DMS153 (cell line): Measurements from ENCODE around the gene LSM14A.
"Not testable (repeated sequence)": the region's sequence is repeated elsewhere in the genome, so short reads cannot be mapped to it uniquely, and the experiment has no call there.

Source experiments
- DNase-seq: peaks from one replicate; lab custom pipeline; 2025; lab: John Stamatoyannopoulos, UW

The LSM14A gene

GRCh38 chr19:34229721-34230120 lies 57.4 kb downstream of the LSM14A start:
- no peak for DNase-seq

GRCh38 chr19:34230820-34231219 lies 58.5 kb downstream of the LSM14A start:
- no peak for DNase-seq

GRCh38 chr19:34231439-34231838 lies 59.1 kb downstream of the LSM14A start:
- DNase-seq: no peak

- DNase-seq: no peak
Observed at GRCh38 chr19:34232566-34233481, 60.5 kb downstream of the LSM14A start.

- DNase-seq: no peak
Observed at GRCh38 chr19:34235425-34235940, 63.2 kb downstream of the LSM14A start.

- no peak for DNase-seq
Observed at GRCh38 chr19:34236035-34236987, 64.0 kb downstream of the LSM14A start.

GRCh38 chr19:34237283-34237682 lies 65.0 kb downstream of the LSM14A start:
- no peak for DNase-seq

GRCh38 chr19:34237939-34238338 lies 65.6 kb downstream of the LSM14A start:
- DNase-seq: no peak

- DNase-seq: peak; percentile 85
Observed at GRCh38 chr19:34241513-34242337, 69.4 kb downstream of the LSM14A start.

- not testable (repeated sequence) for DNase-seq
Observed at GRCh38 chr19:34243138-34243875, 71.0 kb downstream of the LSM14A start.

GRCh38 chr19:34243876-34244578 lies 71.7 kb downstream of the LSM14A start:
- DNase-seq: no peak

GRCh38 chr19:34244611-34245299 lies 72.5 kb downstream of the LSM14A start:
- DNase-seq: peak; percentile 26

GRCh38 chr19:34246340-34246739 lies 74.0 kb downstream of the LSM14A start:
- DNase-seq: no peak

GRCh38 chr19:34248941-34249340 lies 76.6 kb downstream of the LSM14A start:
- no peak for DNase-seq

GRCh38 chr19:34253167-34253566 lies 80.9 kb downstream of the LSM14A start:
- not testable (repeated sequence) for DNase-seq

- DNase-seq: not testable (repeated sequence)
Observed at GRCh38 chr19:34253681-34254045, 81.4 kb downstream of the LSM14A start.

GRCh38 chr19:34254046-34254697 lies 81.9 kb downstream of the LSM14A start, which contains the start of gene GARRE1:
Gene GARRE1, plus strand, starts transcription at chr19:34254554. Its CDS starts 45,920 bp downstream, at chr19:34300474.
- peak; percentile 42 for DNase-seq

- no peak for DNase-seq
Observed at GRCh38 chr19:34254698-34255432, 82.6 kb downstream of the LSM14A start.
